Smooth muscle cell of the brain vasculature (primary cell): ENCODE data around the gene UBL4A.

Source experiments
- DNase-seq: peaks from one replicate; pipeline ENCODE4 v3.0.0-alpha.2; 2012; ENCODE audit warnings: low read depth, low spot score

Gene UBL4A

DNA sequence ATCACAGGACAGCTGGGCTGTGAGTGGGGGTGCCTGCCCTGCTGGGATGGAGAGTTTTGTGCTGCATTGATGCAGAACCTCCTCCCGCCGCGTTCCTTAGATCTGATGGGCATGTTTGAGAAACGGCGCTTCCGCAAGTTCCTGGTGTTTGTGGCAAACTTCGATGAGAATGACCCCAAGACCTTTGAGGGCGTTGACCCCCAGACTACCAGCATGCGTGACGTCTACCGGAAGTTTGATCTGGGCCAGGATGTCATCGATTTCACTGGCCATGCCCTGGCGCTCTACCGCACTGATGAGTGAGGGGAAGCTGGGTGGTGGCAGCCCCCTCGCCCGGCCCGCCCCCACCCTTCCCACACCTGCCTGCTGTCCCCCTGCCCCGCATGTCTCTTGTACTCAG is 46.6 kb downstream of the UBL4A start:
- DNase-seq: no peak

DNA sequence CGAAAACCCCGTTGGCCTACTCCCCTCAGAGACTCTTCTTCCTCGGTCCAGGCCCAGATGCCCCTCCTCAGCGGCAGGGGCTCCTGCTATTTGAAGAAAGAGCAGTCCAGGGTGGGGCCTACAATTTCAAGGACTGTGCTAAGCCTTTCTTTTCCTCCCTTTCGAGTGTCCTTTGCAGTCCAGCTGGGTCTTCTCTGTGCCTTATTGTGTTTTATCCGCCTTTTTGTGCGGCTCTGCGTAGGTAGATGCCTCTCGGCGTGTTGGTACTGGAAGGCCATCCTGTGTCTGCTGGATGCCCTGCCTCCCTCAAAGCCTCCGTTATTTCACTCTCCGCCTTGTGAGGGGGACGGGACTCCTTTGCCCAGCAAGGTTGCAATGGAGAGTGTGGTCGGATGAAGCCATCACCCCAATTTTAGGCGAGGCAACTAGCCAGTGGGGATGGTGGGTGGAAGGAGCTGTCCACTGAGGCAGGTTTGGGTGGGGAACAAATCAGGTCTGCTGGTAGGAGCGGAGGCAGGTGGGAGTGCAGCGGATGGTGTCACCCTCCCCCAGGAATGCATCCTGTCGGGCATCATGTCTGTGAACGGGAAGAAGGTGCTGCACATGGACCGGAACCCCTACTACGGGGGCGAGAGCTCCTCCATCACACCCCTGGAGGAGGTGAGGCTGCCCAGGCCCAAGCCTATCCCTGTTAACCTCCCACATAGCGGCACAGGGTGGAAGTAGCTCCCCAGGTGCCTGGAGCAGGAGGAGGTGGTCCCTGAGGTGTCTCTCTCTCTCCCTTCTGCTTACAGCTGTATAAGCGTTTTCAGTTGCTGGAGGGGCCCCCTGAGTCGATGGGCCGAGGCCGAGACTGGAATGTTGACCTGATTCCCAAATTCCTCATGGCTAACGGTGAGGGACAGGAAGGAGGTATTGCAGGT is 48.2 kb downstream of the UBL4A start:
- DNase-seq: no peak

DNA sequence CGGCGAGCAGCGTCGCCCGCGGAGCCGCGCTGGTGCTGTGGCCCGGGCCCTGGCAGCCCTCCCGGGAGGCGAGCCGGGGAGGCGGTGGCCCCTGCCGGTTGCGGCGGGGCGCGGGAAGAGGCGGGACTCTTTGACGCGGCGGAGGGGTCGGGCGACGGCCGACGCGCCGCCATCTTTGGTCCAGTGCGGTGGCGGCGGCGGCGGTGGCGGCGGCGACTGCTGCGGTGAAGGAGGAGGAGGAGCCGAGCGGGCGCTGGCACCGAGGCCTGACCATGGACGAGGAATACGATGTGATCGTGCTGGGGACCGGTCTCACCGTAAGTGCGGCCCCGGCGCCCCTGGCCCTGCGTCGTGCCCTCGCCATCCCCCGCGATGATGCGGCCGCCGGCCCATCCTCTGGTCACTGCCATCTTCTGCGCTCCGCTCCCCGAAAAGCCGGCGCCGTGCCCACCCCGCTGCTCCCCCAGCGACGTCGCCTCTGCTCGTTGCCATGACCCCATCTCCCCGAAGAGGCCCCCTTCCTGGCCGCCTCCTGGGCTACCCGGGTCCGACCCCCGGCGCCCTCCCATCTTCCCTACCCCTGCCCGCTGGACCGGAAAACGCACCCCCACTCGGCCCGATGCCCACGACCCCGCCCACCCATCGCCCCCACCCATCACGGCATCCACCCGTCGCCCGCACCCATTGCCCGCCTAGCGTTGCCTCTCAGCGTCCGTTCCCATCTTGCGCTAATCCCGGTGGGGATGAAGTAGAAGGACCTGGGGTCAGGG is 49.2 kb downstream of the UBL4A start, which contains the start of gene GDI1:
GDI1 (plus strand) TSS at position 172 of the 770 bp plus-strand sequence; CDS start at position 273, 101 bp downstream.
- DNase-seq: no peak

DNA sequence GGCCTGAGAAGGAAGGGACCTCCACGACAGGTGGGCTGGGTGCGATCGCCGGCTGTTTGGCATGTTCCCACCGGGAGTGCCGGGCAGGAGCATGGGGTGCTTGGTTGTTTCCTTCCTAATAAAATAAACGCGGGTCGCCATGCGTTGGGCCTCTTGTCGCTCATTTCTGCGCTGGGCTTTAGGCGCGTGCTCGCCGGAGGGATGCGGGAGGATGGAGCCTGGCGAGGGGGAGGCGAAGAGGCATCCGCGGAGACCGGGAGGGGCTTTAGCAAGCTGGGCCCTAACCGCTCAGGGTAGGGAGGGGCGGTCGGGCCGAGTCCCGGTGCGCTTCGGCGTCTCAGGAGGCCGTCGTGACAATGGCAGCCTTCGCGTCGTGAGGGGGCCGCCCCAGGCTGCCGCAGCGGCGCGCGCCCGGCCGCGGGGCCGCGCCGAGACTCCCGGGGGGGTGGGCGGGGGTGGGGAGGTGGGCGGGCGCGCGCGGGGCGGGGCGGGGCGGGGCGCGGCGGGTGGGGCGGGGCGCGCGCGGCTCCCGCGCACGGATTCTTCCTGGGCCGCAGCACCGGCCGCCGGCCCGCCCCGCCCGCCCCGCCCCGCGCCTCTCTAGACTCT is 49.9 kb downstream of the UBL4A start:
- no peak for DNase-seq

DNA sequence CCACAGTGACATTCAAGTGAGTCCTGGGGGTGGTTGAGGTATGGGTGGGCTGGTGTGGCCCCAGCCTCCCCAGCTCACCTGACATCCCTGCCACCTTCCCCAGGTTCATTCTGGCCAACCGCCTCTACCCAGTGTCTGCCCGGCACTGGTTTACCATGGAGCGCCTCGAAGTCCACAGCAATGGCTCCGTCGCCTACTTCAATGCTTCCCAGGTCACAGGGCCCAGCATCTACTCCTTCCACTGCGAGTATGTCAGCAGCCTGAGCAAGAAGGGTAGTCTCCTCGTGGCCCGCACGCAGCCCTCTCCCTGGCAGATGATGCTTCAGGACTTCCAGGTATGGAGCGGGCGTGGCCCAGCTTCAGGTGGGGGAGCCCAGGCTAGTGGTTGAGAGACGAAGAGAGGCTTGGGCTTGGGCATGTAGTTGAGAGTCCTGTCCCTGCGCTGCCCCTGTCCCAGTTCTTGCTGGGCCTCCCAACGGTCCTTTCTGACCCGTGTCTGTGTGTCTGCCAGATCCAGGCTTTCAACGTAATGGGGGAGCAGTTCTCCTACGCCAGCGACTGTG is 51.2 kb downstream of the UBL4A start:
- DNase-seq: no peak

DNA sequence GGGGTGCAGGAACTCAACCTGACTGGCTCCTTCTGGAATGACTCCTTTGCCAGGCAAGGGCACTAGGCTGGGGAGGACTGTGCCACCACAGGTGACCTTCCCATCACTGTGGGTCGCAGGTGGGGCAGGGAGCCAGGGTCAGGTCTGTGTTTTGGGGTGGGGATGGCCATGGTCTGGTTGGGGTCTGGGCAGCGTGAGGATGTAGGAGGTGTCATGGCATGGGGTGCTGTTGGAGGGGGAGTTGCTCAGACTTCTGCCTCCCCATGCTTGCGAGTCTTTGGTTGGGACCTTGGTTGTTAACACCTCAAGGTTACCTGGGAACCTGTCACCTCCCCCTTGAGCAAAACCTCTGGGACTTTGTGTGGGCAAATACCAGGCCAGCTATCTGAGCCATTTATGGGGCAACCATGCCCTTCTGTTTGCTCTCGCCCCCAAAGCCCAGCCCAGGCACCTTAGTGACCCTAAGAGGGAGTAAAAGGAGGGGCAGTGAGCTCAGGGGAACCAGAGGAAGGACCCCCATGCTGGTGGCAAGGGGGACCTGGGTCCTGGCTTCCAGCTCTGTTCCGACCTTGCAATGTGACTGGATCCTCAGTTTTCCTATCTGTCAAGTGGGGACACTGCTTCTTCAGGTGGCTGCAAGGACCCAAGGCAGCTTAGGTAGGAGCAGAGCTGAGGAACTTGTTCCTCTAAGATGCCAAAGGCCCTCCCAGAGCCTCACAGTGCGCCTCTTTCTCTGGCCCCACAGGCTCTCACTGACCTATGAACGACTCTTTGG is 51.8 kb downstream of the UBL4A start:
- no peak for DNase-seq
